HS-27A (cell line): ENCODE measurements around the gene CCDC15.

Experiments used
- DNase-seq: peaks from one replicate; pipeline ENCODE4 v3.0.0-alpha.2; 2012; ENCODE audit warnings: low read depth, missing footprints

Gene CCDC15

GRCh38 chr11:125068368-125068767, 114.4 kb downstream of the CCDC15 start:
- no peak for DNase-seq

- DNase-seq = no peak
These were observed 115.0 kb downstream of the CCDC15 start for GRCh38 chr11:125069008-125069407.

GRCh38 chr11:125069796-125070195, 115.8 kb downstream of the CCDC15 start:
- DNase-seq = no peak

- no peak for DNase-seq
These were observed 116.8 kb downstream of the CCDC15 start for GRCh38 chr11:125070699-125071254.

GRCh38 chr11:125071435-125071834, 117.4 kb downstream of the CCDC15 start:
- DNase-seq = no peak

GRCh38 chr11:125071846-125072217, 117.8 kb downstream of the CCDC15 start:
- DNase-seq = no peak

GRCh38 chr11:125072218-125072960, 118.4 kb downstream of the CCDC15 start:
- no peak for DNase-seq

GRCh38 chr11:125072961-125073590, 119.1 kb downstream of the CCDC15 start:
- no peak for DNase-seq

- no peak for DNase-seq
These were observed 119.8 kb downstream of the CCDC15 start for GRCh38 chr11:125073616-125074483.

GRCh38 chr11:125074511-125075241, 120.7 kb downstream of the CCDC15 start:
- DNase-seq = no peak

GRCh38 chr11:125075242-125075625, 121.2 kb downstream of the CCDC15 start:
- DNase-seq = no peak

GRCh38 chr11:125075900-125076317, 121.9 kb downstream of the CCDC15 start:
- no peak for DNase-seq

GRCh38 chr11:125076378-125076945, 122.5 kb downstream of the CCDC15 start:
- no peak for DNase-seq

GRCh38 chr11:125078016-125078415, 124.0 kb downstream of the CCDC15 start:
- no peak for DNase-seq

- no peak for DNase-seq
These were observed 124.6 kb downstream of the CCDC15 start for GRCh38 chr11:125078516-125079140.

GRCh38 chr11:125079151-125079877, 125.3 kb downstream of the CCDC15 start:
- DNase-seq = no peak

- DNase-seq = no peak
These were observed 126.0 kb downstream of the CCDC15 start for GRCh38 chr11:125079878-125080530.

GRCh38 chr11:125080531-125080911, 126.5 kb downstream of the CCDC15 start:
- DNase-seq = no peak

GRCh38 chr11:125081098-125081798, 127.2 kb downstream of the CCDC15 start:
- DNase-seq = no peak
